ENCODE data around the gene EIF4EBP3. TPM values are rescaled to one million over a fixed set of nuclear protein-coding genes. Genes with fewer than 3 reads are reported as not detected.
A peak's percentile ranks its signal among the peaks of the same experiment; 100 is the strongest.
"Not testable (repeated sequence)": the region's sequence is repeated elsewhere in the genome, so short reads cannot be mapped to it uniquely, and the experiment has no call there.

EIF4EBP3 gene
- total RNA-seq, 8 experiments from 2014 or later, result 1.2 to 7.8 (median 4.3) TPM

DNA sequence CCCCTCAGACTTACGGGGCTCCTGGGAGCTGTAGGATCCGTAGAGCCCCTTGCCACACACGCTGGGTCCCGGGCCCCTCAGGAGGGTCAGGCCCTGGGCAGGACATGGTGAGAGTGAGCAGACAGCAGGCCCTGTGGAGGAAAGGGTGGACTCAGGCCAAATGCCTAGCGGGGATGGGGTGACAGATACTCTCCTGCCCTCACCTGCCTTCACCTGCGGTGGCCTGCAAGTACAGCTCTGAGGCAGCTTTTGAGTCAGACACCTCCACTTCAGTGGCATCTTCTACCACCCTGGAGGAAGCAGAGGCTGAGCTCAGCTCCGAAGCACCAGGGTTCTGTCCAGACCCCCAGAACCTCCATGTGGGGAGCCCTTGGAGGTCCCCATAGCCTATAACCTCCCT lies 43.4 kb downstream of the EIF4EBP3 start:
- 60 to 100% (median 73%) methylated on average over 1 to 4 of the region's 7 CpGs; no CpG with 5 or more reads in 5 of the 10 experiments for WGBS, 10 experiments
- no peak for ATAC-seq (replicated peaks in 6 of 8)
- H3K4me1 ChIP-seq (replicated peaks in 1 of 2), result no peaks in the 10 kb centered on the region
- H3K27ac ChIP-seq, result no peak overlapping the region
- in situ Hi-C loops (cut with MboI; ENCODE audit: low pct_unique_long_range_greater_than_20kb in 2 of 9, low sequenced_read_pairs in 9 of 9, unreplicated experiment in 9 of 9), result no loop called here
- no peak overlapping the region for H3K4me3 ChIP-seq

DNA sequence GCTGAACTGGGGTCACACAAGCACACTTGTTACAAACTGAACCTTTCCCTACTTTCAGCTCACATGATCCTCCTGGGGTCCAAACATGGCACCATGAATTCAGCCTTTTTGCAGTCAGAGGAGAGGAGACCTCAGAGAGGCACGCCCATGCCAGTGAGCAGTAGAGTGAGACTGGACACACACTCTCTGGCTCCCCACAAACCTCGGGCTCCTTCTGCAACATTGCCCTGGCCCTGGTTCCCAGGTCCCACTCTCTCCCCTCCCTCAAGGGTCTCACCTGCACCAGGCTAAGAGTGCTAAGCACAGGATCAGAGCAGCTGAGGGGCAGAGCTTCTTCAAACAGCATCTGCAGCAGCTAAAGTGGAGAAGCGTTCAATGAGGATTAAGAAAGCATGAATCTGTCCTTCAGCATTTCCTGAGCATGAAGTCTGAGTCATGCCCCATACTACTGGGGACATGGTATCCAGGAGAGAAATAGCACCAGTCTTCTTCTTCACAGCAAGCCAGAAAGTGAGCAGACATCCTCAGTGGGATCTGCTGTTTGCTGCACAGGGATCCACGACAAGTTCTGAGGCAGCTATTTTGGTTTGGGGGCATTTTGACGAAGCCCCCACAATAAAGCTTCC lies 44.4 kb downstream of the EIF4EBP3 start:
- Histone ChIP-seq H3K4me1 (replicated peaks in 1 of 2) (no peaks in the 10 kb centered on the region), H3K27ac (no peak overlapping the region), H3K4me3 (no peak overlapping the region)
- WGBS, 10 experiments, result 5 to 100% (median 68%) methylated on average over 1 to 3 of the region's 5 CpGs
- ATAC-seq (replicated peaks in 6 of 8), result peak in 3 of 8 experiments; percentile 16 to 52 (median 32)
- in situ Hi-C loops (cut with MboI; ENCODE audit: low pct_unique_long_range_greater_than_20kb in 2 of 9, low sequenced_read_pairs in 9 of 9, unreplicated experiment in 9 of 9), result no loop called here

DNA sequence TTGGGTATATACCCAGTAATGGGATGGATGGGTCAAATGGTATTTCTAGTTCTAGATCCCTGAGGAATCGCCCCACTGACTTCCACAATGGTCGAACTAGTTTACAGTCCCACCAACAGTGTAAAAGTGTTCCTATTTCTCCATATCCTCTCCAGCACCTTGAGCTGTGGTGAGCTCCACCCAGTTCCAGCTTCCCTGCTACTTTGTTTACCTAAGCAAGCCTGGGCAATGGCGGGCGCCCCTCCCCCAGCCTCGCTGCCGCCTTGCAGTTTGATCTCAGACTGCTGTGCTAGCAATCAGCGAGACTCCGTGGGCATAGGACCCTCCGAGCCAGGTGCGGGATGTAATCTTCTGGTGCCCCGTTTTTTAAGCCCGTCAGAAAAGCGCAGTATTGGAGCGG lies 45.6 kb downstream of the EIF4EBP3 start:
- H3K4me3 ChIP-seq; H3K4me1 ChIP-seq (replicated peaks in 1 of 2); in situ Hi-C loops (cut with MboI; ENCODE audit: low pct_unique_long_range_greater_than_20kb in 2 of 9, low sequenced_read_pairs in 9 of 9, unreplicated experiment in 9 of 9); ATAC-seq (replicated peaks in 6 of 8); H3K27ac ChIP-seq: not testable (repeated sequence)
- WGBS, 10 experiments, result no CpG with 5 or more reads among the region's 14 CpGs

DNA sequence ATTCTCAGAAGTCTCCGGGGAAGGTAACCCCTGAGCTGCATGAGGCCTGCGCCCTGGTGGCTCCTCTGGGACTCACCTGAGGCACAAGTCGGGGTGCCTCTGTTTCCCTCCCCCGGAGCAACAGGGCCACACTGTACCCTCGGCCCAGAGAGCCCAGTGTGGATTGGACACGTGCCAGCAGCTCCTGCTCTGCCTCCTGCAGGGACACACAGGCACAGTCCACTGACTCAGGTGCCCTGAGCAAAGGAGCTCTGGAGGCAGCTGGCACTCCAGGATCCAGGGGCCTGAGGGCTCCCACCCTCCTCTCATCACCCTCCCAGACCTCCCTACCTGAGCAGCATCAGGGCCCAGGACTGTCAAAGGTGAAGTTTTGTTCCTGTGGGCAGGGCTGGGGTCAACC lies 46.7 kb downstream of the EIF4EBP3 start:
- in situ Hi-C loops (cut with MboI; ENCODE audit: low pct_unique_long_range_greater_than_20kb in 2 of 9, low sequenced_read_pairs in 9 of 9, unreplicated experiment in 9 of 9), result no loop called here
- no peaks in the 10 kb centered on the region for H3K4me1 ChIP-seq (replicated peaks in 1 of 2)
- no peak overlapping the region for H3K4me3 ChIP-seq
- WGBS, 10 experiments, result 50 to 100% (median 60%) methylated on average over 1 to 4 of the region's 6 CpGs; no CpG with 5 or more reads in 7 of the 10 experiments
- ATAC-seq (replicated peaks in 6 of 8), result no peak
- no peak overlapping the region for H3K27ac ChIP-seq

DNA sequence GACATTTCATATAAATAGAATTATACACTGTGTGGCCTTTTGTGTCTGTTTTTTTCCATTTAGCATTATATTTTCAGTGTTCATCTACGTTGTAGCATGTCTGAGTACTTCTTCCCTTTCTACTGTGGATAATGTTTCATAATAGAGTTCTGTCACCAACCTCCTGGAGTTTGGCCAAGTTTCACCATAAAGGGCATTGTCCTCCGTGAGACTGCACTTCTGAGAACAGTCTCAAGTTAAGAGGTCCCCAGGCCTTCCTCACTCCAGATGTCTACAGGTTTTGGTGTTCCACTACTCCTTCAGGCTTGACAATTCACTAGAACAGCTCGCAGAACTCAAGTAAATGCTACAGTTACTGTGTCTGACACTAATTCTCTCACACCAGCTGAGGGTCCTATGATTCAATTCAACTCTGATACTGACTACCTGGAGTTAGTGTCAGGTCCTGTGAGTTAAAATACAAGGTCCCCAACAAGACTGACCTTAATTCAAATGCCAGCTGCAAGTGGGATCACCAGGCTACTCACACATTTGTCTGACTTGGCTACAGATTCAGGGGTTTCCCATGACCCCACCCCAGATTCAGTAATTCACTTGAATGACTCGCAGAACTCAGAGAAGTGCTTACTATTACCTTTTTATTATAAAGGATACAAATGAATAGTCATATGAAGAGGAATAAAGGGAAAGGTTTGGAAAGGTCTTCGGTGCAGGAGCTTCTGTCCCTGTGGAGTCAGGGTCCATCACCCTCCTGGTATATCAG lies 48.3 kb downstream of the EIF4EBP3 start:
- WGBS, 10 experiments, result 27 to 77% (median 67%) methylated on average over 1 to 5 of the region's 5 CpGs; no CpG with 5 or more reads in 1 of the 10 experiments

DNA sequence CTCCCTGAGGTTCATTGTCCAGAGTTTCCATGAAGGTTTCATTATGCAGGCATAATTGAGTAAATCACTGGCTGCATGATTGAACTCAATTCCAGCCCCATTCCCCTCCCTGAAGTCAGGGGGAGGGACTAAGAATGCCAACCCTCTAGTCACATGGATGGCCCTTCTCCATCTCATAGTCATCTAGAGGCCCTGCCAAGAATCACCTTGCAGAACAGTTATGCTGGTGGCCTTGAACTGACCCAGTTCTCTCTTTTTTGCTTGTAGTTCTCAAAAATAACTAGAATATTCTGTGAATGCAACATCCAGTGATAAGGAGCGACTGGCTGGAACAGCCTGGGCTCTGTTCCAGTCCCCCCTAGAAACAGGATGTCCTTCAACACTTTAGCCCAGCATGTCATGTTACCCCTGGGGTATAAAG lies 48.9 kb downstream of the EIF4EBP3 start:
- H3K27ac ChIP-seq, result no peak overlapping the region
- WGBS, 10 experiments, result 86 to 100% (median 89%) methylated on average over 1 of the region's 1 CpG; no CpG with 5 or more reads in 7 of the 10 experiments
- ATAC-seq (replicated peaks in 6 of 8), result peak in 2 of 8 experiments; percentile 62 to 67
- in situ Hi-C loops (cut with MboI; ENCODE audit: low pct_unique_long_range_greater_than_20kb in 2 of 9, low sequenced_read_pairs in 9 of 9, unreplicated experiment in 9 of 9), result no loop called here
- H3K4me1 ChIP-seq (replicated peaks in 1 of 2), result no peaks in the 10 kb centered on the region
- H3K4me3 ChIP-seq, result no peak overlapping the region

More for the DNA sequence above, 48.3 kb downstream of the EIF4EBP3 start:
- no peaks in the 10 kb centered on the region for H3K4me1 ChIP-seq (replicated peaks in 1 of 2)
- peak in 1 of 8 experiments; percentile 14 for ATAC-seq (replicated peaks in 6 of 8)
- in situ Hi-C loops (cut with MboI; ENCODE audit: low pct_unique_long_range_greater_than_20kb in 2 of 9, low sequenced_read_pairs in 9 of 9, unreplicated experiment in 9 of 9), result no loop called here
- H3K4me3 ChIP-seq, result no peak overlapping the region
- H3K27ac ChIP-seq, result no peak overlapping the region

DNA sequence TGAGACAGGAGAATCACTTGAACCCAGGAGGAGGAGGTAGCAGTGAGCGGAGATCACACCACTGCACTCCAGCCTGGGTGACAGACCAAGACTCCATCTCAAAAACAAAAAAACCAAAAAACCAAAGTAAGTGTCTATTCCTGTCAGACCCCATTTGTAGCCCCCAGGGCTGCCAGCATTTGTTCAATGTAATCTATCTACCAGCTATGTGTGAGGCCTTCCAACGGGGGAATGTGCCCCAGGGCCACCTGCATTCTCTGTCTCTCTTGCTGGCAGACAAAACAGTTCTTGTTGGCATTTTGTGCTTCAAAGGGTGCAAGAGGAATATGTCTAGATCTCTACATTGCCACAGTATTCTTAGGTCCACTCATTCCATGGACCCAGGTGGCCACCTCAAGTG lies 51.4 kb downstream of the EIF4EBP3 start:
- in situ Hi-C loops (cut with MboI; ENCODE audit: low pct_unique_long_range_greater_than_20kb in 2 of 9, low sequenced_read_pairs in 9 of 9, unreplicated experiment in 9 of 9), result no loop called here
- Histone ChIP-seq H3K27ac (no peak overlapping the region), H3K4me1 (replicated peaks in 1 of 2) (no peaks in the 10 kb centered on the region), H3K4me3 (no peak overlapping the region)
- WGBS, 10 experiments, result 80 to 100% (median 88%) methylated on average over 1 of the region's 2 CpGs; no CpG with 5 or more reads in 7 of the 10 experiments
- ATAC-seq (replicated peaks in 6 of 8), result no peak

Other genes with a start within 250 kb of the EIF4EBP3 start
- gene PFDN1, start 244.6 kb upstream of the EIF4EBP3 start, total RNA-seq, result 10 to 100 TPM; 51.1 to 98.2 (median 59.4) TPM
- 10 to 100 TPM in 1 of 8 experiments, 1 to 10 TPM in 5, under 1 TPM in 2; 0.54 to 36.0 (median 1.9) TPM for gene HBEGF, start 201.1 kb upstream of the EIF4EBP3 start, total RNA-seq
- gene SLC4A9, start 187.5 kb upstream of the EIF4EBP3 start, total RNA-seq, result under 1 TPM in 2 of 8 experiments, not detected in 6; 0.05 to 0.52 TPM
- 100 to 1,000 TPM in 1 of 8 experiments, 10 to 100 TPM in 7; 37.0 to 110 (median 62.8) TPM for gene ANKHD1, start 145.8 kb upstream of the EIF4EBP3 start, total RNA-seq
- 10 to 100 TPM; 29.1 to 97.6 (median 47.4) TPM for gene SRA1, start 9.8 kb downstream of the EIF4EBP3 start, total RNA-seq
- 10 to 100 TPM; 15.7 to 81.1 (median 33.9) TPM for gene APBB3, start 16.9 kb downstream of the EIF4EBP3 start, total RNA-seq
- 10 to 100 TPM; 13.1 to 64.1 (median 34.1) TPM for gene SLC35A4, start 17.2 kb downstream of the EIF4EBP3 start, total RNA-seq
- gene CD14, start 85.5 kb downstream of the EIF4EBP3 start, total RNA-seq, result 10 to 100 TPM in 2 of 8 experiments, 1 to 10 TPM in 2, under 1 TPM in 4; 0.11 to 13.4 (median 1.4) TPM
- 10 to 100 TPM in 6 of 8 experiments, 1 to 10 TPM in 2; 7.9 to 25.6 (median 11.9) TPM for gene TMCO6, start 91.8 kb downstream of the EIF4EBP3 start, total RNA-seq
- 100 to 1,000 TPM in 5 of 8 experiments, 10 to 100 TPM in 3; 93.1 to 149 (median 106) TPM for gene NDUFA2, start 100.0 kb downstream of the EIF4EBP3 start, total RNA-seq
- gene IK, start 100.2 kb downstream of the EIF4EBP3 start, total RNA-seq, result 100 to 1,000 TPM in 7 of 8 experiments, 10 to 100 TPM in 1; 92.2 to 153 (median 116) TPM
- gene WDR55, start 117.2 kb downstream of the EIF4EBP3 start, total RNA-seq, result 10 to 100 TPM in 7 of 8 experiments, 1 to 10 TPM in 1; 9.9 to 29.8 (median 15.1) TPM
- gene DND1, start 125.9 kb downstream of the EIF4EBP3 start, total RNA-seq, result 1 to 10 TPM in 1 of 8 experiments, under 1 TPM in 3, not detected in 4; 0.43 to 1.0 (median 0.46) TPM
- gene HARS1, start 143.7 kb downstream of the EIF4EBP3 start, total RNA-seq, result 100 to 1,000 TPM in 2 of 8 experiments, 10 to 100 TPM in 6; 53.1 to 102 (median 77.0) TPM
- 10 to 100 TPM; 21.4 to 45.7 (median 32.6) TPM for gene HARS2, start 143.8 kb downstream of the EIF4EBP3 start, total RNA-seq
- 10 to 100 TPM; 55.0 to 93.8 (median 73.5) TPM for gene ZMAT2, start 152.8 kb downstream of the EIF4EBP3 start, total RNA-seq
- gene PCDHA1, start 238.5 kb downstream of the EIF4EBP3 start, total RNA-seq, result 1 to 10 TPM in 1 of 8 experiments, under 1 TPM in 7; 0.22 to 1.7 (median 0.68) TPM
- gene PCDHA2, start 247.2 kb downstream of the EIF4EBP3 start, total RNA-seq, result 1 to 10 TPM in 5 of 8 experiments, under 1 TPM in 2, not detected in 1; 0.13 to 6.8 (median 1.5) TPM

All from motor neuron (in vitro differentiated cells).